Vagina (tissue), 2 donors: Measurements from ENCODE around the gene ADAMTS17.

ENCODE experiments used
- POLR2A ChIP-seq, 2 donors: fragments of 450-650 bp; IDR thresholded peaks; one replicate each; pipeline ENCODE4 v1.6.1; 2017; ENCODE audit warnings: antibody characterized with exemption in 2 of 2, mild to moderate bottlenecking in 2 of 2, moderate library complexity in 2 of 2
- TF ChIP-seq, protein P1 (sequence below), 3 experiments: fragments of 450-650 bp in 2 of 3; fragments of 200-600 bp in 1 of 3; sonication (generic) in 1 of 3; IDR thresholded peaks; one replicate each; pipeline ENCODE4 v1.5.1; 2017 to 2019; ENCODE audit warnings: antibody characterized with exemption in 3 of 3, mild to moderate bottlenecking in 2 of 3, moderate library complexity in 2 of 3

DNA sequence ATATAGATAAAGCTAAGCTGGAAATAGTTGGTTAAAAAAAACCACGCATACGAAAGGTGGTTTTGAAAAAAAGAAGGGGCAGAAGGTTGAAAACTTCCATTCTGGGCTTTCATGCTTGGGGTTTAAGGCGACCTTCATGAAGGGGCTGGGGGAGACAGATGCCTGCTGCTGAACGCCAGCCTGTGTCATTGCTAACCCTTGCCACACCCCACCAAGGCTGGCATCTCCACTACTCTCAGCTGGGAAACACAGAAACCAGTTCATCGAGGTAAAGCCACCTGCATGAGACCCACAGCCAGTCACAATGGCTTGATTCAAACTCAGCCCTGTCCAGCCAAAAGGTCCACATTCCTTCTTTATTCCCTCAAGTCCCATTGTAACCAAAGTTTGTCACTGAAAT lies 78.7 kb downstream of the ADAMTS17 start:
- TF ChIP-seq POLR2A (IDR thresholded peaks at IDR 0.05): no peak
- TF ChIP-seq, protein P1, sequence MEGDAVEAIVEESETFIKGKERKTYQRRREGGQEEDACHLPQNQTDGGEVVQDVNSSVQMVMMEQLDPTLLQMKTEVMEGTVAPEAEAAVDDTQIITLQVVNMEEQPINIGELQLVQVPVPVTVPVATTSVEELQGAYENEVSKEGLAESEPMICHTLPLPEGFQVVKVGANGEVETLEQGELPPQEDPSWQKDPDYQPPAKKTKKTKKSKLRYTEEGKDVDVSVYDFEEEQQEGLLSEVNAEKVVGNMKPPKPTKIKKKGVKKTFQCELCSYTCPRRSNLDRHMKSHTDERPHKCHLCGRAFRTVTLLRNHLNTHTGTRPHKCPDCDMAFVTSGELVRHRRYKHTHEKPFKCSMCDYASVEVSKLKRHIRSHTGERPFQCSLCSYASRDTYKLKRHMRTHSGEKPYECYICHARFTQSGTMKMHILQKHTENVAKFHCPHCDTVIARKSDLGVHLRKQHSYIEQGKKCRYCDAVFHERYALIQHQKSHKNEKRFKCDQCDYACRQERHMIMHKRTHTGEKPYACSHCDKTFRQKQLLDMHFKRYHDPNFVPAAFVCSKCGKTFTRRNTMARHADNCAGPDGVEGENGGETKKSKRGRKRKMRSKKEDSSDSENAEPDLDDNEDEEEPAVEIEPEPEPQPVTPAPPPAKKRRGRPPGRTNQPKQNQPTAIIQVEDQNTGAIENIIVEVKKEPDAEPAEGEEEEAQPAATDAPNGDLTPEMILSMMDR (IDR thresholded peaks at IDR 0.05): no peak
